GM12872 (cell line): ENCODE measurements around the gene HLA-C.

ENCODE experiments used
- CTCF ChIP-seq: IDR thresholded peaks from 3 replicates; pipeline ENCODE4 v1.5.1; 2011; ENCODE audit warnings: low read depth, mild to moderate bottlenecking, low read length, moderate library complexity; ENCODE audit not compliant: insufficient read depth

The HLA-C gene

GRCh38 chr6:31249184-31249583 is 22.7 kb downstream of the HLA-C start:
- no peak for TF ChIP-seq CTCF

DNA sequence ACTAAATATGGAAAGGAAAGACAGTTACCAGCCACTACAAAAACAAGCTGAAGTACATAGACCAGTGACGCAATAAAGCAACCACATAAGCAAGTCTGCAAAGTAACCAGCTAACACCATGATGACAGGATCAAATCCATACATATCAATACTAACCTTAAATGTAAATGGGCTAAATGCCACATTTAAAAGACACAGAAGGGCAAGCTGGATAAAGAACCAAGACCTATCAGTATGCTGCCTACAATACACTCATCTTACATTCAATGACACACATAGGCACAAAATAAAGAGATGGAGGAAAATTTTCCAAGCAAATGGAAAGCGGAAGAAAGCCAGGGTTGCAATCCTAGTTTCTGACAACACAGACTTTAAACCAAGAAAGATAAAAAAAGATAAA is 24.1 kb downstream of the HLA-C start:
- no peak for TF ChIP-seq CTCF

DNA sequence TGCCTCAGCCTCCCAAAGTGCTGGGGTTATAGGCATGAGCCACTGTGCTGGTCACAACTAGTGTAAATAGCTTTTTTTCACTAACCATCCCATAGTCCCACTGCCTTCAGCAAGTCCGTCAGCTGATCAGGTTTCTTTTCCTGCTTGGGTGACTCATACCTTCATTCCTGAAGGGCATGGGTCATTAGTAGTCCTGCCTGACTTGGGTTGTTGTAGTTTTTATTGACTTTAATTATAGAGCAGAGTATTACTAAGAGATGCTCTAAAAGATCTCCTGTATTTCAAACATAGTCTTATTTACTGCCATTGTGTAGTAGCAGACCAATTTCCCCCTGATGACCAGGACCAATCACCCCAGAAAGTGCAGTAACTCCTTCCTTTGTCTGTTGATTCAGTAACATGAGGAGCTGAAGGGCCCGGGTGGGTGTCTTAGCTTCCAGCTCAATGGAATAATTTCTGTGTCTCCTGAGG is 25.8 kb downstream of the HLA-C start:
- TF ChIP-seq CTCF = no peak

- no peak for TF ChIP-seq CTCF
Measured at GRCh38 chr6:31243508-31243907, 28.4 kb downstream of the HLA-C start.

DNA sequence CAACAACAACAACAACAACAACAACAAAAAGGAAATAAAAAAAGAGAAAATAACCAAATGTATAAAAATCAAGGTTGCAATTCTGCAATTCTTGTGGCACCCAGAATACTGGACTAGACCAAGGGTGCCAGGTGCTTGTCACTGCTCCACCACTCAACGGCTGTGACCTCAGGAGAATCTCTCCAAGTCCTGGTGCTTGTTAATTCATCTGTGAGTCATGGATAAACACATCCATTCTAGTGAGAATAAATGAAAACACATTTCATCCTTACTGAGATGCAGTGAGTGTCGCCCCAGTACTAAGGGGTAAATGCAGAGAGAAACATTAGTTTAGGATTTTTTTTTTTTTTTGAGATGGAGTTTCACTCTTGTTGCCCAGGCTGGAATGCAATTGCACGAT is 32.0 kb downstream of the HLA-C start:
- no peak for TF ChIP-seq CTCF

- no peak for TF ChIP-seq CTCF
Measured at GRCh38 chr6:31228476-31228875, 43.4 kb downstream of the HLA-C start.

- no peak for TF ChIP-seq CTCF
Measured at GRCh38 chr6:31227143-31227542, 44.7 kb downstream of the HLA-C start.

GRCh38 chr6:31225735-31226134 is 46.2 kb downstream of the HLA-C start:
- TF ChIP-seq CTCF = no peak
